ENCODE results near the gene TYW5.

The TYW5 gene

DNA sequence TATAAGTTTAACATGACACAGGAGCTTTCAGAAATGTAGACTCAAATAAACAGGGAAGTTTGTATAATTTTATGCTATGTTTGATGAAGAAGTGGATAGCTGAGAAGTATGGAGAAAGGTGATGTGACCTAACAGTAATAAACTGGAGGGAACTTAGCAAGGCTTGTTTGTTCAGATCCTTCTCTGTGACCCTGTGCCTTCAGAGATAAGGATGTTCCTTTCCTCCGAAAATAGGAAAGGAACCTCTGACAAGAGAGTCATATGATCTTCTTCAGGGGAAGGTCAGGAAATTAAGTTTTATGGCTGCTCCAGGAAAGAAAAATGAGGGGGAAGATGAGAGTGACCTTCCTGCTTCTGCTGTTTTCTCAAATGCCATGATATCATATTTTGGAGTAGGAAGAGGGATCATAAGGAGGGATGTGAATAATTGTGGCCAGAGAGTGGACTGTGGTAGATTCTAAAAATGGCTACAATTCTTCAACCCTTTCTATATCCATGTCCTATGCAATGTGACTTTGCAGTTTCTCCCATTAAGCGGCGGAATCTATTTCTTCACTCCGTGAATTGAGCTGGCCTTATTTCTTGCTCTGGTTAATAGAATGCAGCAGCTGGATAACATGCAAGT lies 52.7 kb downstream of the TYW5 start:
- ATAC-seq (replicated peaks) (no peak), DNase-seq (no peak)
- no peak overlapping the region for H3K27ac Mint-ChIP-seq
- no peaks in the 10 kb centered on the region for H3K4me1 Mint-ChIP-seq (ENCODE audit: low read depth in 2 of 2)
- peaks cover 46 to 62% of the 10 kb centered on the region in 2 donors for H3K27me3 Mint-ChIP-seq
- H3K36me3 Mint-ChIP-seq (ENCODE audit: insufficient read depth) = no peaks in the 10 kb centered on the region
- no peak overlapping the region for H3K4me3 Mint-ChIP-seq
- H3K9me3 Mint-ChIP-seq = no peaks in the 10 kb centered on the region

DNA sequence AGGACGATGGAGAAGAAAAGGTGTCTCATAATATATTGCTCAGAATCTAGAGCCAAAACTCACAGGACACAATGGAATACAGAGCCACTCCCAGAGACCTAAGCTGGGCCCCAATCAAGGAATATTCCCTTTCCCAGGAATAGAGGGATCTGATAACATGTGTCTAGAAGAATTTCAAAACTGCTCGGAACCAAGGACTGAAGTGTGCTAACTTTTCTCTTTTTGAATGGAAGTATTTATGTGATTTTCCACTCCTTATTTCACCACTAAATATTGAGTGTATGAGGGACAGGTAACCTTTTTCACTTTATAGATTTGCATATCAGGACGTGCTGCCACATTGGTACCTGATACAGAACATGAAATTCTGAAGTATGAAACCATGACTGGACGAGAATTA lies 53.3 kb downstream of the TYW5 start:
- no peaks in the 10 kb centered on the region for H3K9me3 Mint-ChIP-seq
- no peak overlapping the region for H3K4me3 Mint-ChIP-seq
- no peaks in the 10 kb centered on the region for H3K36me3 Mint-ChIP-seq (ENCODE audit: insufficient read depth)
- H3K27ac Mint-ChIP-seq = no peak overlapping the region
- peaks cover 44 to 58% of the 10 kb centered on the region in 2 donors for H3K27me3 Mint-ChIP-seq
- DNase-seq = no peak
- H3K4me1 Mint-ChIP-seq (ENCODE audit: low read depth in 2 of 2) = no peaks in the 10 kb centered on the region
- no peak for ATAC-seq (replicated peaks)

- Mint-ChIP-seq H3K4me3 (no peak overlapping the region), H3K27me3 (peaks cover 8 to 17% of the 10 kb centered on the region in 2 donors), H3K27ac (no peak overlapping the region), H3K9me3 (no peaks in the 10 kb centered on the region), H3K4me1 (ENCODE audit: low read depth in 2 of 2) (no peaks in the 10 kb centered on the region), H3K36me3 (ENCODE audit: insufficient read depth) (no peaks in the 10 kb centered on the region)
- no peak for DNase-seq
- ATAC-seq (replicated peaks) = no peak
These were observed 58.7 kb downstream of the TYW5 start for GRCh38 chr2:199896617-199897016.

DNA sequence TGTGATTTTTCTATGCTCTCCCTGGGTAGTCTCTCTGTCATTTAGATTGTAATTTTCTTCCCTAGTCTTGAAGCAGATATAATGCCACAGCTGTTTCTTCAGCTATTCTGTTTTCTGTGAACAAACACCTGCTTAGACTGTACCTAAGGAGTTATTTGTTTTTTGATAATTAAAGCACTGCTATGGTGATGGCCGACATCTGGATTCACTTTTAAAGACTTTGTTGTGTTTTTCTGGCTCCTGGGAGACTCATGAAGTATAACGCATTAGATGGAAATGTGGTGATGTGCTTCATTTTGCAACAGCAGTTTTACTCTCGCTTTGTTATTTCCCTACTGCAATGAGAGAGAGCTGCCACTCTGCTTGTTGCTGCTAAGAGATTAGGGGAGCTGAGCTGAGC lies 59.9 kb downstream of the TYW5 start:
- H3K27ac Mint-ChIP-seq = no peak overlapping the region

GRCh38 chr2:199883474-199884212 lies 71.6 kb downstream of the TYW5 start:
- Mint-ChIP-seq H3K27ac (no peak overlapping the region), H3K27me3 (peaks cover 26 to 36% of the 10 kb centered on the region in 2 donors), H3K36me3 (ENCODE audit: insufficient read depth) (no peaks in the 10 kb centered on the region), H3K4me1 (ENCODE audit: low read depth in 2 of 2) (no peaks in the 10 kb centered on the region), H3K4me3 (no peak overlapping the region), H3K9me3 (peaks cover 0 to 2% of the 10 kb centered on the region in 2 donors)
- DNase-seq (no peak), ATAC-seq (replicated peaks) (no peak)

More for the DNA sequence above, 59.9 kb downstream of the TYW5 start:
- Mint-ChIP-seq H3K4me3 (no peak overlapping the region), H3K4me1 (ENCODE audit: low read depth in 2 of 2) (no peaks in the 10 kb centered on the region), H3K36me3 (ENCODE audit: insufficient read depth) (no peaks in the 10 kb centered on the region), H3K9me3 (no peaks in the 10 kb centered on the region), H3K27me3 (peaks cover 5 to 7% of the 10 kb centered on the region in 2 donors)
- no peak for ATAC-seq (replicated peaks)
- DNase-seq = no peak

DNA sequence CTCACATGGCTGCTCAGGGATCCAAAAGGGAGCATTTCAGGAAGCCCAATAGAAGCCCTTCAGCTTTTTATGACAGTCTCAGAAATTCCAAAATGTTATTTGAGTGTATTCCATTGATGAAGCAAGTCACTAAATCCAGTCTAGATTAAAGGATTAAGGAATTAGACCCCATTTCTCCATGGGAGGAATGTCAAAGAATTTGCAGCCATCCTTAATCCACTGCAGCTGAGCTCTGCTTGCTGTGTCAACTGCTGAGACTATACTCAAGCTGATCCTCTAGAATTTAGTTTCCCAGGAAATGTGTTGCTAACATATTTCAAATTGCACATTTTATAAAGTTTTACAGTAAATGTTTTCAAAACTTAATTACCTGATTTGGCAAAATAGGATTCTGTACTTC lies 72.6 kb downstream of the TYW5 start:
- Mint-ChIP-seq H3K9me3 (peaks cover 0 to 2% of the 10 kb centered on the region in 2 donors), H3K36me3 (ENCODE audit: insufficient read depth) (no peaks in the 10 kb centered on the region), H3K4me3 (no peak overlapping the region), H3K27ac (no peak overlapping the region), H3K27me3 (peaks cover 26 to 37% of the 10 kb centered on the region in 2 donors), H3K4me1 (ENCODE audit: low read depth in 2 of 2) (no peaks in the 10 kb centered on the region)
- DNase-seq (no peak), ATAC-seq (replicated peaks) (no peak)
